GM12878 (cell line): ENCODE data around the gene PAX9. TPM values are rescaled to one million over a fixed set of nuclear protein-coding genes. Genes with fewer than 3 reads are reported as not detected.

ENCODE experiments used
- polyA plus RNA-seq, 11 experiments: library from polyadenylated mRNA; depleted of rRNA in 4 of 11; unstranded in 6 of 11; stranded (reverse) in 5 of 11; fragments of >200 nt; fragmentation: Nextera tagmentation in 4 of 11; fragmentation: Illumina TruSeq in 1 of 11; extraction: Ambion mirVana in 4 of 11; extraction: Trizol in 1 of 11; gene quantifications; 1 replicate in 1 of 11; 2 replicates in 10 of 11; pipeline versions ENCODE4 v1.2.1 to v1.2.3, GENCODE V29; 2011 to 2016; ENCODE audit warnings: inconsistent platforms in 2 of 11, missing spikeins in 2 of 11, low read depth in 1 of 11
- total RNA-seq, 4 experiments: library from RNA; depleted of rRNA in 3 of 4; stranded (reverse); fragments of >200 nt in 3 of 4; fragmentation: Illumina TruSeq in 1 of 4; extraction: Trizol in 1 of 4; gene quantifications; 2 replicates each; pipeline versions ENCODE4 v1.2.1 to v1.2.3, GENCODE V29; 2013 to 2021

PAX9 gene
- total and polyA plus RNA-seq, 10 of the 15 experiments (the other 5 are each of a cell fraction or from before 2014, with no cell fraction given), result 0.03 to 8.2 (median 0.09) TPM; not detected in 3

Other genes starting within 250 kb of the PAX9 start
- not detected in 2 replicates for gene NKX2-1, start 141.6 kb upstream of the PAX9 start, total RNA-seq (2014; rRNA removed)
- gene NKX2-1, start 141.6 kb upstream of the PAX9 start, total RNA-seq (2014; rRNA removed; fragmentation: Illumina TruSeq; extraction: Trizol), result not detected in 2 replicates
- not detected in 2 replicates for gene NKX2-1, start 141.6 kb upstream of the PAX9 start, total RNA-seq (2021)
- gene NKX2-1, start 141.6 kb upstream of the PAX9 start, polyA plus RNA-seq (2011; rRNA removed), result not detected in 2 replicates
- gene NKX2-1, start 141.6 kb upstream of the PAX9 start, polyA plus RNA-seq (2014; fragmentation: Illumina TruSeq; extraction: Trizol), result 0.03 TPM in 1 of 2 replicates, not detected in the other
- not detected for gene NKX2-1, start 141.6 kb upstream of the PAX9 start, polyA plus RNA-seq (2014; fragmentation: Nextera tagmentation; extraction: Ambion mirVana)
- not detected in 2 replicates for gene NKX2-1, start 141.6 kb upstream of the PAX9 start, polyA plus RNA-seq (2014; rRNA removed)
- gene NKX2-1, start 141.6 kb upstream of the PAX9 start, polyA plus RNA-seq (2016; fragmentation: Nextera tagmentation; extraction: Ambion mirVana), result not detected
- gene NKX2-8, start 79.2 kb upstream of the PAX9 start, total RNA-seq (2014; rRNA removed), result not detected in 2 replicates
- gene NKX2-8, start 79.2 kb upstream of the PAX9 start, total RNA-seq (2014; rRNA removed; fragmentation: Illumina TruSeq; extraction: Trizol), result not detected in 2 replicates
- not detected in 2 replicates for gene NKX2-8, start 79.2 kb upstream of the PAX9 start, total RNA-seq (2021)
- gene NKX2-8, start 79.2 kb upstream of the PAX9 start, polyA plus RNA-seq (2011; rRNA removed), result not detected in 2 replicates
- not detected in 2 replicates for gene NKX2-8, start 79.2 kb upstream of the PAX9 start, polyA plus RNA-seq (2014; fragmentation: Illumina TruSeq; extraction: Trizol)
- not detected for gene NKX2-8, start 79.2 kb upstream of the PAX9 start, polyA plus RNA-seq (2014; fragmentation: Nextera tagmentation; extraction: Ambion mirVana)
- not detected in 2 replicates for gene NKX2-8, start 79.2 kb upstream of the PAX9 start, polyA plus RNA-seq (2014; rRNA removed)
- not detected for gene NKX2-8, start 79.2 kb upstream of the PAX9 start, polyA plus RNA-seq (2016; fragmentation: Nextera tagmentation; extraction: Ambion mirVana)